Retinal pigment epithelial cell (primary cell): Measurements from ENCODE around the gene STXBP6.
"Not testable (repeated sequence)": the region's sequence is repeated elsewhere in the genome, so short reads cannot be mapped to it uniquely, and the experiment has no call there.

ENCODE experiments used
- DNase-seq: peaks from one replicate; pipeline ENCODE4 v3.0.0-alpha.2; 2010; ENCODE audit warnings: low read depth
- H3K4me3 ChIP-seq: 2 replicates; pipeline ENCODE4 v1.5.1; 2011; ENCODE audit warnings: mild to moderate bottlenecking, low read length, control low read depth, moderate library complexity
- CTCF ChIP-seq: conservative IDR thresholded peaks from 2 replicates; pipeline ENCODE4 v1.5.1; 2011; ENCODE audit warnings: low read depth, low read length, control low read depth, inconsistent platforms

Gene STXBP6

GRCh38 chr14:24813089-24813815, 236.7 kb downstream of the STXBP6 start:
- H3K4me3 ChIP-seq, result no peak overlapping the region
- no peak for DNase-seq
- TF ChIP-seq CTCF, result no peak

GRCh38 chr14:24809135-24809534, 240.8 kb downstream of the STXBP6 start:
- DNase-seq, result no peak
- no peak for TF ChIP-seq CTCF
- H3K4me3 ChIP-seq, result no peak overlapping the region

GRCh38 chr14:24808412-24808811, 241.5 kb downstream of the STXBP6 start:
- H3K4me3 ChIP-seq, result no peak overlapping the region
- DNase-seq, result no peak
- TF ChIP-seq CTCF, result no peak

GRCh38 chr14:24806061-24806678, 243.8 kb downstream of the STXBP6 start:
- H3K4me3 ChIP-seq, result no peak overlapping the region
- TF ChIP-seq CTCF, result peak; percentile 91
- no peak for DNase-seq

- no peak for DNase-seq
- no peak for TF ChIP-seq CTCF
- no peak overlapping the region for H3K4me3 ChIP-seq
These were observed 245.3 kb downstream of the STXBP6 start for GRCh38 chr14:24804552-24805212.

GRCh38 chr14:24803933-24804494, 245.9 kb downstream of the STXBP6 start:
- no peak for DNase-seq
- no peak for TF ChIP-seq CTCF
- H3K4me3 ChIP-seq, result no peak overlapping the region

- not testable (repeated sequence) for DNase-seq, H3K4me3 ChIP-seq
These were observed 246.5 kb downstream of the STXBP6 start for GRCh38 chr14:24803426-24803825.
